Measurements from ENCODE around the gene DRP2.

- TF ChIP-seq MTF2 (CRISPR knock-in tag; IDR thresholded peaks at IDR 0.05; ENCODE audit: borderline replicate concordance) (no peak), TCF12 (IDR thresholded peaks at IDR 0.05) (no peak), TCF12 (CRISPR knock-in tag; IDR thresholded peaks at IDR 0.05) (no peak), SAP130 (CRISPR knock-in tag; IDR thresholded peaks at IDR 0.05; ENCODE audit: low read depth) (no peak), RNF2 (conservative IDR thresholded peaks at IDR 0.05; ENCODE audit: low read depth) (no peak), EEA1 (CRISPR knock-in tag; IDR thresholded peaks at IDR 0.05; ENCODE audit: borderline replicate concordance) (no peak), POLR2A (IDR thresholded peaks at IDR 0.05; ENCODE audit: insufficient read depth in 1 of 2, low read depth in 2 of 2, low read length in 2 of 2) (no peak), FOXP4 (CRISPR knock-in tag; IDR thresholded peaks at IDR 0.05) (no peak), TRIM22 (IDR thresholded peaks at IDR 0.05) (no peak), ZNF513 (CRISPR knock-in tag; conservative IDR thresholded peaks at IDR 0.05) (no peak)
These were observed 9.6 kb downstream of the DRP2 start for GRCh38 chrX:101229170-101229569.
